ENCODE results near the gene BLTP2.
A peak's percentile ranks its signal among the peaks of the same experiment; 100 is the strongest.
"Not testable (repeated sequence)": the region's sequence is repeated elsewhere in the genome, so short reads cannot be mapped to it uniquely, and the experiment has no call there.

Gene BLTP2

GRCh38 chr17:28645576-28645939, 600 bp upstream of the BLTP2 start:
- DNase-seq = no peak

- DNase-seq = no peak
Observed at GRCh38 chr17:28643983-28644786, 773 bp downstream of the BLTP2 start.

GRCh38 chr17:28641579-28641978, 3.4 kb downstream of the BLTP2 start:
- no peak for DNase-seq

GRCh38 chr17:28635506-28635905, 9.5 kb downstream of the BLTP2 start:
- DNase-seq = no peak

- DNase-seq = no peak
Observed at GRCh38 chr17:28634206-28634865, 10.6 kb downstream of the BLTP2 start.

- DNase-seq = no peak
Observed at GRCh38 chr17:28626818-28627217, 18.1 kb downstream of the BLTP2 start.

- DNase-seq = no peak
Observed at GRCh38 chr17:28624148-28624547, 20.8 kb downstream of the BLTP2 start.

- no peak for DNase-seq
Observed at GRCh38 chr17:28623696-28624095, 21.3 kb downstream of the BLTP2 start.

GRCh38 chr17:28622186-28622585, 22.8 kb downstream of the BLTP2 start:
- DNase-seq = no peak

GRCh38 chr17:28620010-28620409, 24.9 kb downstream of the BLTP2 start:
- DNase-seq = no peak

- no peak for DNase-seq
Observed at GRCh38 chr17:28618464-28618863, 26.5 kb downstream of the BLTP2 start.

- DNase-seq = no peak
Observed at GRCh38 chr17:28616281-28616680, 28.7 kb downstream of the BLTP2 start.

GRCh38 chr17:28615260-28615940, 29.6 kb downstream of the BLTP2 start:
- DNase-seq = no peak

- DNase-seq = no peak
Observed at GRCh38 chr17:28613931-28614381, 31.0 kb downstream of the BLTP2 start, which contains the start of gene RSKR. Gene RSKR, minus strand, starts transcription at chr17:28614185. Its CDS starts 24 bp downstream, at chr17:28614161.

- DNase-seq = peak; percentile 23 to 39
Observed at GRCh38 chr17:28612936-28613872, 31.8 kb downstream of the BLTP2 start.

- DNase-seq = no peak
Observed at GRCh38 chr17:28612531-28612930, 32.4 kb downstream of the BLTP2 start.

- no peak for DNase-seq
Observed at GRCh38 chr17:28610376-28610775, 34.6 kb downstream of the BLTP2 start.

GRCh38 chr17:28604031-28604430, 40.9 kb downstream of the BLTP2 start:
- DNase-seq = not testable (repeated sequence)

GRCh38 chr17:28599311-28600184, 45.4 kb downstream of the BLTP2 start:
- peak; percentile 61 to 67 for DNase-seq

- peak; percentile 89 to 91 for DNase-seq
Observed at GRCh38 chr17:28598799-28599310, 46.1 kb downstream of the BLTP2 start, which contains the start of gene SPAG5. Gene SPAG5, minus strand, starts transcription at chr17:28599025. Its CDS starts 79 bp downstream, at chr17:28598946.

- no peak for DNase-seq
Observed at GRCh38 chr17:28598389-28598788, 46.6 kb downstream of the BLTP2 start.
